SK-N-DZ (cell line): Measurements from ENCODE around the gene KLK5.
A peak's percentile ranks its signal among the peaks of the same experiment; 100 is the strongest.
"Not testable (repeated sequence)": the region's sequence is repeated elsewhere in the genome, so short reads cannot be mapped to it uniquely, and the experiment has no call there.

Source experiments
- DNase-seq: peaks from one replicate; pipeline ENCODE4 v3.0.0-alpha.2; 2015; ENCODE audit warnings: low spot score

The KLK5 gene

GRCh38 chr19:50922317-50922853 is 30.5 kb downstream of the KLK5 start:
- DNase-seq = peak; percentile 81

GRCh38 chr19:50921426-50922316 is 31.2 kb downstream of the KLK5 start:
- DNase-seq = peak; percentile 39

- DNase-seq = no peak
Measured at GRCh38 chr19:50916069-50916468, 36.8 kb downstream of the KLK5 start.

GRCh38 chr19:50912727-50913716 is 39.8 kb downstream of the KLK5 start:
- DNase-seq = no peak

GRCh38 chr19:50912102-50912599 is 40.7 kb downstream of the KLK5 start:
- DNase-seq = no peak

GRCh38 chr19:50911206-50912101 is 41.4 kb downstream of the KLK5 start, which contains the start of gene KLK4:
KLK4 (minus strand) TSS chr19:50911395; CDS start chr19:50910738, 657 bp downstream.
- no peak for DNase-seq

- no peak for DNase-seq
Measured at GRCh38 chr19:50910722-50911121, 42.1 kb downstream of the KLK5 start.

- peak; percentile 94 for DNase-seq
Measured at GRCh38 chr19:50909240-50910070, 43.4 kb downstream of the KLK5 start.

GRCh38 chr19:50908336-50908735 is 44.5 kb downstream of the KLK5 start:
- peak; percentile 41 for DNase-seq

GRCh38 chr19:50906217-50906616 is 46.6 kb downstream of the KLK5 start:
- no peak for DNase-seq

- DNase-seq = no peak
Measured at GRCh38 chr19:50902640-50903039, 50.2 kb downstream of the KLK5 start.

- DNase-seq = no peak
Measured at GRCh38 chr19:50899569-50899968, 53.3 kb downstream of the KLK5 start.

GRCh38 chr19:50898018-50898417 is 54.8 kb downstream of the KLK5 start:
- no peak for DNase-seq

GRCh38 chr19:50897612-50898011 is 55.2 kb downstream of the KLK5 start:
- DNase-seq = no peak

GRCh38 chr19:50897191-50897607 is 55.6 kb downstream of the KLK5 start:
- no peak for DNase-seq

GRCh38 chr19:50896591-50897190 is 56.1 kb downstream of the KLK5 start:
- no peak for DNase-seq

GRCh38 chr19:50896089-50896590 is 56.7 kb downstream of the KLK5 start:
- not testable (repeated sequence) for DNase-seq

- no peak for DNase-seq
Measured at GRCh38 chr19:50894478-50895356, 58.1 kb downstream of the KLK5 start.
